NCI-H82 treated with DMSO at 0.1 percent for 48 hours (cell line): ENCODE data around the gene CLEC10A.
"Not testable (repeated sequence)": the region's sequence is repeated elsewhere in the genome, so short reads cannot be mapped to it uniquely, and the experiment has no call there.

Experiments
- DNase-seq: peaks from one replicate; lab custom pipeline; 2025; ENCODE audit not compliant: unreplicated experiment; lab: John Stamatoyannopoulos, UW

The CLEC10A gene

GRCh38 chr17:7108981-7109380 lies 28.9 kb upstream of the CLEC10A start:
- no peak for DNase-seq

- DNase-seq: no peak
Observed at GRCh38 chr17:7108560-7108925, 28.5 kb upstream of the CLEC10A start.

DNA sequence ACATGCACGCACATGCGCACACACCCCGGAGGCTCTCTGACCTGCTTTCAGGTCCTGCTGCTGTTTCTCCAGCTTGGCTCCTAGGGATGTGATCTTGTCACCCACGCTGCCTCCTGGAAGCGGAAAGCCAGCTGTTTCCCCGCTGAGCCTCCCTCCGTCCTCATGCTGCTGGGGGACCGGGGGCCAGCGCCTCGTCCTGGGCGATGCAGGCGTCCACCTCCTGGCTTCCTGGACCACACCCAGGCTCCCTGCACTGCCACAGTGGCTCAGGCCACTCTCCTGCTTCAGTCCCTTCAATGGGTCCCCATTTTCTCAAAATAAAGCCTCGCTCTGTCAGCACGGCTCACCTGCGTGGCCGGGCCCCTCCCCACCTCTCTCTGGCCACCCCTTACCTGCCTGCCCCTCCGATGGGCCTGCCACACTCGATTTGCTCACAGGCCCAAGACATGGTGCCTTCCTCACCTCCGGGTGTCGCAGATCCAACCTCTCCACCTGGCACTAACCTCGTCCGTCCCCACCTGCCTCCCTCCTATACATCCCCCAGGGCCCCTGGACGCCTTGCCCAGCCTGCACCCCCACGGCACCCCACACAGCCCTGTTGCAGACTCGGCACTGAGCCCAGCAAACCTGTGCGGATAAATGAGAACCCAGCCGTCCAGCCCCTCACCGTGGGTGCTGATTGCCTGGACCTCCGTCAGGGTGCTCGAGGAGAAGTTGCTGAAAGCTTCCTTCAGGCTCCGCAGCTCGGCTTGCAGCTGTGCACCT lies 27.9 kb upstream of the CLEC10A start:
- DNase-seq: no peak

- no peak for DNase-seq
Observed at GRCh38 chr17:7107012-7107754, 27.1 kb upstream of the CLEC10A start.

- DNase-seq: no peak
Observed at GRCh38 chr17:7102421-7102820, 22.4 kb upstream of the CLEC10A start.

DNA sequence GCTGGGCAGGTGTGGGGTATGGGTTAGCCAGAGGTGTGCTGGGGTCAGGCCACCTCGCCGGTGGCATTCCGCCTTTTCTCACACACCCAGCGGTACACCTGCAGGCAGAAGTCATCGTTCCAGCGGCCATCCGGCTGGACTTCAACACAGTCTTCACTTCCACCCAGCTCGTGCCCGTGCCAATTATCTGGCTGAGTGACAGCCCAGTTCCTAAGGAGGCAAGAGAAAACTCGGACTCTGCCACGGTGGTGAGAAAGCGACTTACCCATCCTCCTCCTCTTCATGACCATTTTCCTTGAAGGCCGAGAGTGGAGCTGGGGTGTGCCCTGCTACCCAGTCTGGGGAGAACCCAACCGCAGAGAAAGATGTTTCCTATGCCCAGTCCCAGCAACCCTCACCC lies 21.5 kb upstream of the CLEC10A start:
- DNase-seq: no peak

GRCh38 chr17:7100641-7101379 lies 20.8 kb upstream of the CLEC10A start:
- DNase-seq: not testable (repeated sequence)

DNA sequence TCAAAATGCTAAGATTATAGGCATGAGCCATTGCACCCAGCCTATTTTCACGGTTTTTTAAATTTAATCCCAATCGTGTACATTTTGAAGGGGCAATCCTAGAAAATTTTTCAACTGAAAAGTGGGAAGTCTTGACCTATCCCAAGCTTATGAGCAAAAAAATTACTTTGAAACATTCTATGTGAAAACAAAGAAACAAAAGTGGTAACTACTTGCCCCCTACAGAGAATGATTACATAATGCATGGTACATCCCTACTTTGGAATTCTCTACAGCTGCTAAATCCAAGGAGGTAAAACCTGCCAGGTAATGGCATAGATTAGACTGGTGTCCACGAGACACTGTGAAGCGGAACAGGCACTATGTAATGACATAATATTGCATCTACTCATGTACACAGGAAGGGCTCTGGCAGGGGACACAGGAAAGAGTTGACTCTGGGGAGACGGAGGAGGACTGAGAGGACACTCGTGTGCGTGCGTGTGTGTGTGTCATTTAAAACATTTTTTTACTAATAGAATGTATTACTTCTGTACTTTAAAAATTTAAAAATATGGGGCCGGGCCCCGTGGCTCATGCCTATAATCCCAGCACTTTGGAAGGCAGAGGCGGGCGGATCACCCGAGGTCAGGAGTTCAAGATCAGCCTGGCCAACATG lies 18.9 kb upstream of the CLEC10A start:
- no peak for DNase-seq

- DNase-seq: no peak
Observed at GRCh38 chr17:7097940-7098339, 17.9 kb upstream of the CLEC10A start.

DNA sequence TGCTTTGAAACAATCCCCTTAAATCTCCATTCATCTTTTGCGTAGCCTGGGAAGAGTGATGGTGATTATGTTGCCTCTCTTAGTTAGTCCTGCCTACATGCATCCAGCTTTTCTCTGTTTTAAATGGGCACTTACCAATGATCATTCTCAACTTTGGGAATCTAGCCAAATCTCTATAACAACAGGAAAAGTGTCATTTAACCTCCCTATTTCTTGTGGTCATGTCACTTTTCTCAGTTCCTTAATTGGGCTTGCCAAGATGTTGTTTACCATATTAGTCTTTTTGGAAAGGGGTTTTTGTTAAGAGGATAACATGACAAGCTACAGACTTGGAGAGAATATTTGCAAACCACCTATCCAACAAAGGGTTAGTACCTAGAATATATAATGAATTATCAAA lies 15.6 kb upstream of the CLEC10A start:
- DNase-seq: no peak

GRCh38 chr17:7094652-7095019 lies 14.6 kb upstream of the CLEC10A start:
- no peak for DNase-seq

DNA sequence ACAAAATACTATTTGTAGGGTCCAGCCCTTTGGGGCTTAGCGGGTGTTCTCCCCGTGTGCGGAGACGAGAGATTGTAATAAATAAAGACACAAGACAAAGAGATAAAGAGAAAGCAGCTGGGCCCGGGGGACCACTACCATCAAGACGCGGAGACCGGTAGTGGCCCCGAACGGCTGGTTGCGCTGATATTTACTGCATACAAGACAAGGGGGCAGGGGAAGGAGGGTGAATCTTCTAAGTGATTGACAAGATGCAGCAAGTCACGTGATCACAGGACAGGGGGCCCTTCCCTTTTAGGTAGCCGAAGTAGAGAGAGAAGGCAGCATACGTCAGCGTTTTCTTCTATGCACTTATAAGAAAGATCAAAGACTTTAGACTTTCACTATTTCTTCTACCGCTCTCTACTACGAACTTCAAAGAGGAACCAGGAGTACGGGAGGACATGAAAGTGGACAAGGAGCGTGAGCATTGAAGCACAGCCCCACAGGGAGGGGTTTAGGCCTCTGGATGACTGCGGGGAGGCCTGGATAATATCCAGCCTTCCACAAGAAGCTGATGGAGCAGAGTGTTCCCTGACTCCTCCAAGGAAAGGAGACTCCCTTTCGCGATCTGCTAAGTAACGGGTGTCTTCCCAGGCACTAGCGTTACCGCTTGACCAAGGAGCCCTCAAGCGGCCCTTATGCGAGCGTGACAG lies 11.4 kb upstream of the CLEC10A start:
- not testable (repeated sequence) for DNase-seq

DNA sequence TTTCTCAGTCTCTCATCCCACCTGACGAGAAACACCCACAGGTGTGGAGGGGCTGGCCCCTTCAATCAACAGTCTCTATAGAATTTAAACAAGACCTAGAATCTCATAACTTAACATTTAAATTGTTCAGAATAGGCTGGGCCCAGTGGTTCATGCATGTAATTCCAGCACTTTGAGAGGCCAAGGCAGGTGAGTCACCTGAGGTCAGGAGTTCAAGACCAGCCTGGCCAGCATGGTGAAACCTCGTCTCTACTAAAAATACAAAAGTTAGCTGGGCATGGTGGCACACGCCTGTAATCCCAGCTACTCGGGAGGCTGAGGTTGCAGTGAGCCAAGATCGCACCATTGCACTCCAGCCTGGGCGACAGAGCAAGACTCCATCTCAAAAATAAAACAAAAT lies 9.5 kb upstream of the CLEC10A start:
- not testable (repeated sequence) for DNase-seq

- peak; percentile 35 for DNase-seq
Observed at GRCh38 chr17:7088442-7088841, 8.4 kb upstream of the CLEC10A start.

DNA sequence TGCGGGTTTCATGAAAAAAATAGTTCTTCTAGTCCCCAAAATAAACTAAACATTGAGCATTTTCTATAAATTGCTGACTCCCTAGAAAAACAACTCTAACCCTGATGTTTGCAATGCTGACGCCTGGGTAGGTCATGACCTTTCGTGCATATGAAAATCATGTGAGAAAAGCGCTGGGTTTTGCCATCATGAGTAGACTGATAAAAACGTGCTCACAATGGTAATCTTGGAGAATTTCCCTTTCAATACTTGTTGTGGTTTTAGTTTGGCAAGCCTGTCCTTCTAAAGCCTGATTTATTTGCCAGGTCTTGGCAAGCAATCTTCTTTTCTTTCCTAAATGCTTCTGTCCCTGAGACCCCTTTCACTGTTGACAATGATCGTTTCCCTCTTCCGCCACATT lies 4.0 kb upstream of the CLEC10A start:
- DNase-seq: no peak

DNA sequence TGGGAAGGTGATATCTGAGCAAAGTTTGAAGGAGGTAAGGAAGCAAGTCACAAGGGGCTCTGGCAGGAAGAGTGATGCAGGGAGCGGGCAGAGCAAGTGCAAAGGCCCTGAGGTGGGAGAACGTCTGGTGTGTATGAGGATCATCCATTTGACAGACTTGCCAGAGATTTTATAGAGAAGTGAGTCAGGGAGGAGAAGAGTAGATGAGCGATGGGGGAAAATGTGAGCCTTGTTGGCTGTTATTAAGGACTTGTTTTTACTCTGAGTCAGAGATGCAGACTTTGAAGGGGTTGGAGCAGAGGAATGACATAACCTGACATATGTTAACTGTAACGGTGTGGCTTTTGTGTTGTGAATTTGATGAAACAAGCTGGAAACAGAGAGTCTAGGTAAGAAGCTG lies 3.5 kb upstream of the CLEC10A start:
- DNase-seq: no peak

DNA sequence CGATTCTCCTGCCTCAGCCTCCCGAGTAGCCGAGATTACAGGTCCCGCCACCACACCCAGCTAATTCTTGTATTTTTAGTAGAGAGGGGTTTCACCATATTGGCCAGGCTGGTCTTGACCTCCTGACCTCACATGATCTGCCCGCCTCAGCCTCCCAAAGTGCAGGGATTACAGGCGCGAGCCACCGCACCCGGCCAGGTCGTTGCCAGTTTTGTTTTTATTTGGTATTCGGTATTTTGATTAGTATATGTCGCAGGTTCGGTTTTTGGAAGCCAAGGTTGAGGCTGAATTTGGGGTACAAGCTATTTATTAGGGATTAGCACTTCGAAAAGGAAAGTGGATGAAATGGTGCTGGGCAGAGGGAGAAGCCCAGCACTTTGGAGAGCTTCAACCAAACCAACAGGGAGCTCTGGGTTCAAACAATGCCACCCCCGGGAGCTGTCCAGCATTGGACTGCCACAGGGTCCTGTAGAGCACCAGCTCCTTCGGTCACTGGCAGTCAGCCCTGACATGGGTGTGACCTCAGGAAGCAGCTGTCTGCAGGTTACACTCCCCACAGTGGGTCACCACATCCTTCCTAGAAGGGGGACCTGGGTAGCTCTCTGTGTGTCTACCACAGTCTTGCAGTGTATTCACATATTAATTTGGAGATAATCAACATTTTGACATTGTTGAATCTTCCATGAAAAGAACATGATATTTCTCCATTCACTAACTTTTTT lies 1.5 kb upstream of the CLEC10A start:
- no peak for DNase-seq

DNA sequence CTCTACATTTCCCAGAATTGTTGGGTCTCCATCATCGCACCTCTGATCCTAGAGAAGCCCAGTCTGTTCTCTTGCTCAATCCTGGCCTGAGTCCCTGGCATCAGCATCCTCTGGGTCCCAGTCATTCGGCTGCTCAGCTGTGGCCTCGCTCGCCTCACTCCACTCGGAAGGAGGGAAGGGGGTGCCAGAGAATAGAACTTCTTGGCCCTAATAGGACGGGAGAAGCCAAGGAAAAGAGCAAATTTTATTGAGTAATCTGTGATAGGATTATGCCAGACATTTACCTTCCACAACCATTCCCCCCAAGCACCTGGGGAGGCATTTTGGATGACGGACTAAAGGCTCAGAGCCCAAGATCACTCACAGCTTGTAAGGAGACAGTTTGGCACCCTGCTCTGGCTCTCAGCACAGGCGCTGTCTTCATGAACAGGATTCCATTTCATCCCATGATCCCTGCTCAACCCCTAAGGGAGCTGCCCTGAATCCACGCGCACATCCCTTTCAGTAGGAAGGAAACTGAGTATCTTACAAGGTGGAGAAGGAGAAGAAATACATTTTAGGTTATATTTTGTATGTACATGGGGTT lies 498 bp upstream of the CLEC10A start:
- DNase-seq: no peak

GRCh38 chr17:7078711-7079110 lies 1.3 kb downstream of the CLEC10A start:
- no peak for DNase-seq
